Osteoblast (primary cell): ENCODE data around the gene LGMN. TPM values are rescaled to one million over a fixed set of nuclear protein-coding genes. Genes with fewer than 3 reads are reported as not detected.
"Not testable (repeated sequence)": the region's sequence is repeated elsewhere in the genome, so short reads cannot be mapped to it uniquely, and the experiment has no call there.

Experiments
- DNase-seq: peaks from one replicate; pipeline ENCODE4 v3.0.0; 2011; ENCODE audit warnings: low spot score, mixed read lengths; ENCODE audit not compliant: insufficient read length; ENCODE audit errors: missing footprints
- H2AFZ ChIP-seq: 2 replicates; pipeline ENCODE4 v1.6.0; 2011; ENCODE audit warnings: mild to moderate bottlenecking, low read length
- H3K27ac ChIP-seq: 2 replicates; pipeline ENCODE4 v1.5.1; 2011; ENCODE audit warnings: mild to moderate bottlenecking, low read depth, low read length, moderate library complexity
- H3K27me3 ChIP-seq: 2 replicates; pipeline ENCODE4 v1.6.0; 2012; ENCODE audit warnings: mild to moderate bottlenecking, control low read depth, inconsistent platforms, low read length, moderate library complexity; ENCODE audit not compliant: insufficient read depth
- H3K36me3 ChIP-seq: 2 replicates; pipeline ENCODE4 v1.5.1; 2011; ENCODE audit warnings: mild to moderate bottlenecking, low read length, control low read depth, moderate library complexity; ENCODE audit not compliant: insufficient read depth
- H3K4me1 ChIP-seq: 2 replicates; pipeline ENCODE4 v1.5.1; 2011; ENCODE audit warnings: mild to moderate bottlenecking, low read length, control low read depth, moderate library complexity; ENCODE audit not compliant: insufficient read depth
- H3K4me2 ChIP-seq: 2 replicates; pipeline ENCODE4 v1.6.0; 2011; ENCODE audit warnings: mild to moderate bottlenecking, low read length; ENCODE audit not compliant: insufficient read depth
- H3K4me3 ChIP-seq: fragments of 200-600 bp; sonication (generic); 3 replicates; pipeline ENCODE4 v1.5.1; 2012; ENCODE audit warnings: mild to moderate bottlenecking, low read length, inconsistent platforms; ENCODE audit not compliant: insufficient read depth
- H3K79me2 ChIP-seq: 2 replicates; pipeline ENCODE4 v1.6.0; 2012; ENCODE audit warnings: mild to moderate bottlenecking, low read length, control low read depth, inconsistent platforms; ENCODE audit not compliant: insufficient read depth
- H3K9me3 ChIP-seq: 2 replicates; pipeline ENCODE4 v1.5.1; 2011; ENCODE audit warnings: low read depth, low read length, control low read depth
- H4K20me1 ChIP-seq: 2 replicates; pipeline ENCODE4 v1.6.0; 2012; ENCODE audit warnings: mild to moderate bottlenecking, low read length, control low read depth; ENCODE audit not compliant: insufficient read depth
- total RNA-seq: library from RNA; depleted of rRNA; stranded (reverse); fragments of >200 nt; gene quantifications from 2 replicates; pipeline ENCODE4 v1.2.3, GENCODE V29; 2012
- TF ChIP-seq, protein P1 (sequence below): IDR thresholded peaks from 2 replicates; pipeline ENCODE4 v1.5.1; 2011; ENCODE audit warnings: mild to moderate bottlenecking, low read depth, low read length, moderate library complexity; ENCODE audit errors: extremely low read depth

Gene LGMN
- total RNA-seq, 1 donor: 89.4 TPM

GRCh38 chr14:92780444-92781232, 32.2 kb upstream of the LGMN start:
- Histone ChIP-seq H3K4me3 (no peak overlapping the region), H3K4me1 (peaks cover 14% of the 10 kb centered on the region), H3K79me2 (no peaks in the 10 kb centered on the region), H2AFZ (no peak overlapping the region), H3K36me3 (no peaks in the 10 kb centered on the region), H3K9me3 (no peaks in the 10 kb centered on the region), H3K27me3 (no peaks in the 10 kb centered on the region), H4K20me1 (no peaks in the 10 kb centered on the region), H3K4me2 (no peak overlapping the region), H3K27ac (peak overlapping the region; percentile 5)
- TF ChIP-seq, protein P1, sequence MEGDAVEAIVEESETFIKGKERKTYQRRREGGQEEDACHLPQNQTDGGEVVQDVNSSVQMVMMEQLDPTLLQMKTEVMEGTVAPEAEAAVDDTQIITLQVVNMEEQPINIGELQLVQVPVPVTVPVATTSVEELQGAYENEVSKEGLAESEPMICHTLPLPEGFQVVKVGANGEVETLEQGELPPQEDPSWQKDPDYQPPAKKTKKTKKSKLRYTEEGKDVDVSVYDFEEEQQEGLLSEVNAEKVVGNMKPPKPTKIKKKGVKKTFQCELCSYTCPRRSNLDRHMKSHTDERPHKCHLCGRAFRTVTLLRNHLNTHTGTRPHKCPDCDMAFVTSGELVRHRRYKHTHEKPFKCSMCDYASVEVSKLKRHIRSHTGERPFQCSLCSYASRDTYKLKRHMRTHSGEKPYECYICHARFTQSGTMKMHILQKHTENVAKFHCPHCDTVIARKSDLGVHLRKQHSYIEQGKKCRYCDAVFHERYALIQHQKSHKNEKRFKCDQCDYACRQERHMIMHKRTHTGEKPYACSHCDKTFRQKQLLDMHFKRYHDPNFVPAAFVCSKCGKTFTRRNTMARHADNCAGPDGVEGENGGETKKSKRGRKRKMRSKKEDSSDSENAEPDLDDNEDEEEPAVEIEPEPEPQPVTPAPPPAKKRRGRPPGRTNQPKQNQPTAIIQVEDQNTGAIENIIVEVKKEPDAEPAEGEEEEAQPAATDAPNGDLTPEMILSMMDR: no peak
- peak; percentile 54 for DNase-seq

DNA sequence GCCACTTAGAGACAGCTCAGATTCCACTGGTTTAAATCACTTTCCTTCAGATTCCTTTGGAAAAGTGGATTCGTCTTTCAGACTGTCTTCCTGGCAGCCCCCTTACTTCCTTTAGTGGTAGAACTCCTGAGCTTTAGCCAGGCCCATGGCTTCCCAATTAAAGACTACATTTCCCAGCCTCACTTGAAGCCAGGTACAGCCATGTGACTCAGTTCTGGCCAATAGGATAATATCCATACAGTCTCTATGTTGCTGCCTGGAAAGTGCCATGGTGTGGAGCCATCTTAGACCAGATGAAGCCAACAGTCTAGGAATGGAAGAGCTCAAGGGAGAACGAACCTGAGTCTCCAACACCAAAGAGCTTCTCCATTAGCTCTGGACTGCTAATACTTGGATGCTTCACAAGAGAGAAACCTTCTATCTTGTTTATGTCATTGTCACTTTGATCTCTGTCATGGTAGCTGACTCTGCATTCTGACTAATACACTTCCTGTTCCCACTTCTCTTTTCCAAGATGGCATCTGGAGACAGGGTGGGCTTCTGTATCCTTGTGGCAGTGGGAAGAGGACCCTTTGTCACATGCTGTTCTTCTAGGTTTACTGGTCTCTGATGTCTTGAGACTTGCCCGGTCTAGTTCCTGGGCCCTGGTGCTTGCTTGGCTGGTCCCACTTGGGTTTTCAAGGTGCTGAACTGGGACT, 30.6 kb upstream of the LGMN start:
- H3K4me3 ChIP-seq, H3K79me2 ChIP-seq, H3K4me2 ChIP-seq, H4K20me1 ChIP-seq, H2AFZ ChIP-seq, H3K36me3 ChIP-seq, H3K27me3 ChIP-seq, H3K27ac ChIP-seq, H3K9me3 ChIP-seq, H3K4me1 ChIP-seq, DNase-seq: not testable (repeated sequence)

DNA sequence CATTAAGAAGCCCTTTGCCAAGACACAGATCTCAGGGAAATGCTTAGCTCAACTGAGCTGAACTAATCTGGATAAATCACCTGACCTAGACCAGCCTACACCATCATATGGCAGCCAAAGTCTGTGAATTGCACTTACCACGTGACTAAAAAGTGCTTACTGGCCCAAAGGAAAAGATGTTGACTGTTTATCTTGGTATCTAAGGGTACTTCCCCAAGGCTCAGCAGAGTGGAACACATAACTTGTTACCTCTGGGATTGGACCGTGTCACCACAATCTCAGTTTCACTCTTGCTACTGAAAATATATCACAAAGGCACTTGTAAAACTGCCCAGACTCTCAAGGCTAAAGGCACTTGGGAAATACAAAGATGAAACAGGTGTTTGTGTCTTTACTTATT, 26.9 kb upstream of the LGMN start:
- not testable (repeated sequence) for H3K4me1 ChIP-seq, H3K9me3 ChIP-seq, H3K27me3 ChIP-seq, H3K4me3 ChIP-seq, H3K79me2 ChIP-seq, DNase-seq, H3K27ac ChIP-seq, H2AFZ ChIP-seq, H3K4me2 ChIP-seq, H3K36me3 ChIP-seq, H4K20me1 ChIP-seq

DNA sequence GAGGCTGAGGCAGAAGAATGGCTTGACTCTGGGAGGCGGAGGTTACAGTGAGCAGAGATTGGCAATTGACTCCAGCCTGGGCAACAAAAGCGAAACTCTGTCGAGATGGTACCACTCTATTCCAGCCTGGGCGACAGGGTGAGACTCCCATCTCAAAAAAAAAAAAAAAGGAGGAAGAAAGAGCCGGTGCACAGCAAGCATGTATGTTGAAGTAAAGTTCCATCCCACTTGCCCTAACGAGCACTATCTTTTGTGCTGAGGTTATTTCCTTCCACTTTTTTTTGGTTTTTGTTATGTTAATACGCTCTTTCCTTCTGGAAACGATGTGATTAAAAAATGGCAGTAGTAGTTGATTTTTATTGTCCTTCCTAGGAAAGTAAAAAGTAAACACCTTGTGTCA, 26.1 kb upstream of the LGMN start:
- Histone ChIP-seq H3K27ac (no peak overlapping the region), H4K20me1 (no peaks in the 10 kb centered on the region), H3K79me2 (no peaks in the 10 kb centered on the region), H3K4me2 (no peak overlapping the region), H3K9me3 (no peaks in the 10 kb centered on the region), H3K36me3 (no peaks in the 10 kb centered on the region), H3K27me3 (no peaks in the 10 kb centered on the region), H2AFZ (no peak overlapping the region), H3K4me1 (no peaks in the 10 kb centered on the region), H3K4me3 (no peak overlapping the region)
- DNase-seq: no peak
- TF ChIP-seq, protein P1: no peak

- Histone ChIP-seq H3K27me3 (peaks cover 5% of the 10 kb centered on the region), H3K36me3 (no peaks in the 10 kb centered on the region), H2AFZ (no peak overlapping the region), H3K9me3 (no peaks in the 10 kb centered on the region), H3K79me2 (no peaks in the 10 kb centered on the region), H4K20me1 (no peaks in the 10 kb centered on the region), H3K4me3 (no peak overlapping the region), H3K4me2 (no peak overlapping the region), H3K4me1 (no peaks in the 10 kb centered on the region), H3K27ac (no peak overlapping the region)
- TF ChIP-seq, protein P1: no peak
- DNase-seq: no peak
These were observed 22.1 kb upstream of the LGMN start for GRCh38 chr14:92770484-92770883.
